ENCODE results near the gene RENBP.

Gene RENBP

DNA sequence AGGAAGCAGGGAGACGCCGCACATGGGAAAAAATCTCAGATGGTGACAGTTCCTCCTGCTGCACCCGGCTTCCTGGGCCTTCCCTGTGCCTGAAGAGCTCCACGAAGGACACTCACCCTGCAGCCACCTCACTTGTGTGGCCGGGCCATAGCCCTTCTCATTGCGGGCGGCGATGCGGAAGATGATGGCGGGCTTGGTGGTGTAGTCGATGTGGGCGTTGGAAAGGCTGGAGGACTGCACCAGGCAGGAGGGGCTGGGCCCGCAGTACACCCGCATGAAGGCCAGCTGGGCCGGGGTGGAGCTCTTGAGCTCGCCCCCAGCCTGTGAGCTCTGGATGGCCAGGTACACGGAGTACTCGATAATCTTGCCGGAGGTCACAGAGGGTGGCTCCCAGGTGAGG, 5.7 kb upstream of the RENBP start:
- Histone ChIP-seq H3K4me2 (ENCODE audit: low read depth, low read length, poor library complexity, severe bottlenecking) (no peak overlapping the region), H3K4me1 (ENCODE audit: insufficient read depth, low read length, poor library complexity, severe bottlenecking) (no peaks in the 10 kb centered on the region)
- no peak for TF ChIP-seq EZH2phosphoT487 (IDR thresholded peaks at IDR 0.05; ENCODE audit: borderline replicate concordance)
- TF ChIP-seq, protein P1, sequence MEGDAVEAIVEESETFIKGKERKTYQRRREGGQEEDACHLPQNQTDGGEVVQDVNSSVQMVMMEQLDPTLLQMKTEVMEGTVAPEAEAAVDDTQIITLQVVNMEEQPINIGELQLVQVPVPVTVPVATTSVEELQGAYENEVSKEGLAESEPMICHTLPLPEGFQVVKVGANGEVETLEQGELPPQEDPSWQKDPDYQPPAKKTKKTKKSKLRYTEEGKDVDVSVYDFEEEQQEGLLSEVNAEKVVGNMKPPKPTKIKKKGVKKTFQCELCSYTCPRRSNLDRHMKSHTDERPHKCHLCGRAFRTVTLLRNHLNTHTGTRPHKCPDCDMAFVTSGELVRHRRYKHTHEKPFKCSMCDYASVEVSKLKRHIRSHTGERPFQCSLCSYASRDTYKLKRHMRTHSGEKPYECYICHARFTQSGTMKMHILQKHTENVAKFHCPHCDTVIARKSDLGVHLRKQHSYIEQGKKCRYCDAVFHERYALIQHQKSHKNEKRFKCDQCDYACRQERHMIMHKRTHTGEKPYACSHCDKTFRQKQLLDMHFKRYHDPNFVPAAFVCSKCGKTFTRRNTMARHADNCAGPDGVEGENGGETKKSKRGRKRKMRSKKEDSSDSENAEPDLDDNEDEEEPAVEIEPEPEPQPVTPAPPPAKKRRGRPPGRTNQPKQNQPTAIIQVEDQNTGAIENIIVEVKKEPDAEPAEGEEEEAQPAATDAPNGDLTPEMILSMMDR (conservative IDR thresholded peaks at IDR 0.05; ENCODE audit: low read length), result no peak

DNA sequence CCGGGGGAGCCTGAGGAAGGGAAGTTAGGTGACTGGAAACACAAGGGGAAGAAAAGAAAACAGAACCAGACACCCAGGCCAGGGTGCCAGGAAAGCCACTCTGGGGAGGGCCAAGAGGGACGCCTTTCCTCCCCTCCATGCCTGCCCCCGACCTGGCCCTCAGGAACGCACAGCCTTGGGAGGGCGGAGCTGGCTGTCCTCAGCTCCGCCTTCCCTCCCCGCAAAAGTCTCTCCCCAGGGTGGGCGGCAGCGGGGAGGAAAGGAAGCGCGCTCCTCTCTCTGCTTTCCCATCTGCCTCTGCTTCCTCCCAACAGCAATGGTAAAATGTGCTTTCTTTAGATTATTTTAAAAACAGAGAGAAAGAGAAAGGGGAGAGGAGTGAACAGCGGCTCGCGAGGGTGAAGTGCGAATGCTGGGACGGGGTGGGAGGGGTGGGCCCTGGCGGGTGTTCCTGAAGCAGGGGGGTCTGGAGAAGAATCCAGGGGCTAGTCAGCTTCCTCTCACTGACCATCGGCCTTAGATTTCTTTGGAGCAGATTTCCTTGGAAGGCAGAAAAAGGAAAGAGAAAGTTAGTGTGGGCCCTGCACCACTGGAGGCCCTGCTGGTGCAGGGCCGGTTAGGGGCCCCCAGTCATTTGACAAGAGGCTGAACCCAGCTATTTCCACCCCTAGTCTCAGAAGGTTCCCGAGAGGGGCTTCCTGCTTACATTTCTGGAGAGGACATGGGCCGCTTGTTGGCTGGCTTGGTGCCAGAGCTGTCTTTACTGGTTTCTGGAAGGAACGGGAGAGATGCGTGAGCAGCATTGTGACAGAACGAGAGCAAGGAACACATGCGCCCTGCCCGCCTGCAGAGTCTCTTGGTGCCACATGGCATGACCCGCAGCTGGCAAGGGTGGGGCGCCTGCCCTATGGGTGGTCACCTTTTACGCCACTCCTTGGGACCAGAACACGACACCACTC, 4.7 kb upstream of the RENBP start:
- Histone ChIP-seq H3K36me3 (ENCODE audit: insufficient read depth, low read length) (peaks cover 58% of the 10 kb centered on the region; the same call in 1 of the 2 replicates), H3F3A (ENCODE audit: low read depth) (no peaks in the 10 kb centered on the region), H3K27me3 (ENCODE audit: insufficient read depth, low read length, poor library complexity, severe bottlenecking) (no peaks in the 10 kb centered on the region), H3K9me3 (ENCODE audit: insufficient read depth, low read depth, low read length) (no peaks in the 10 kb centered on the region), H3K9ac (ENCODE audit: low read depth, low read length, poor library complexity, severe bottlenecking) (no peak overlapping the region), H4K20me1 (ENCODE audit: insufficient read depth, low read length, poor library complexity, severe bottlenecking) (peaks cover 5% of the 10 kb centered on the region), H3K9me2 (replicated peaks; ENCODE audit: low read depth, low read length) (no peaks in the 10 kb centered on the region), H3K4me2 (ENCODE audit: low read depth, low read length, poor library complexity, severe bottlenecking) (no peak overlapping the region), H3K4me3 (ENCODE audit: low read length, poor library complexity, severe bottlenecking) (no peak overlapping the region), H3K79me2 (ENCODE audit: insufficient read depth, low read length) (no peaks in the 10 kb centered on the region), H3K4me1 (ENCODE audit: insufficient read depth, low read length, poor library complexity, severe bottlenecking) (no peaks in the 10 kb centered on the region), H2AFZ (ENCODE audit: low read length) (no peak overlapping the region)
- TF ChIP-seq, protein P1 (conservative IDR thresholded peaks at IDR 0.05; ENCODE audit: low read length), result no peak
- TF ChIP-seq EZH2phosphoT487 (IDR thresholded peaks at IDR 0.05; ENCODE audit: borderline replicate concordance), result no peak

More for the DNA sequence above, 5.7 kb upstream of the RENBP start:
- H2AFZ ChIP-seq (ENCODE audit: low read length), result no peak overlapping the region
- H3K79me2 ChIP-seq (ENCODE audit: insufficient read depth, low read length), result no peaks in the 10 kb centered on the region
- H3K4me3 ChIP-seq (ENCODE audit: low read length, poor library complexity, severe bottlenecking), result no peak overlapping the region
- no peaks in the 10 kb centered on the region for H3K9me2 ChIP-seq (replicated peaks; ENCODE audit: low read depth, low read length)
- peaks cover 68% of the 10 kb centered on the region; the same call in 1 of the 2 replicates for H3K36me3 ChIP-seq (ENCODE audit: insufficient read depth, low read length)
- H3K27me3 ChIP-seq (ENCODE audit: insufficient read depth, low read length, poor library complexity, severe bottlenecking), result no peaks in the 10 kb centered on the region
- H3K9ac ChIP-seq (ENCODE audit: low read depth, low read length, poor library complexity, severe bottlenecking), result no peak overlapping the region
- H4K20me1 ChIP-seq (ENCODE audit: insufficient read depth, low read length, poor library complexity, severe bottlenecking), result peaks cover 5% of the 10 kb centered on the region
- no peaks in the 10 kb centered on the region for H3K9me3 ChIP-seq (ENCODE audit: insufficient read depth, low read depth, low read length)
- H3F3A ChIP-seq (ENCODE audit: low read depth), result no peaks in the 10 kb centered on the region

DNA sequence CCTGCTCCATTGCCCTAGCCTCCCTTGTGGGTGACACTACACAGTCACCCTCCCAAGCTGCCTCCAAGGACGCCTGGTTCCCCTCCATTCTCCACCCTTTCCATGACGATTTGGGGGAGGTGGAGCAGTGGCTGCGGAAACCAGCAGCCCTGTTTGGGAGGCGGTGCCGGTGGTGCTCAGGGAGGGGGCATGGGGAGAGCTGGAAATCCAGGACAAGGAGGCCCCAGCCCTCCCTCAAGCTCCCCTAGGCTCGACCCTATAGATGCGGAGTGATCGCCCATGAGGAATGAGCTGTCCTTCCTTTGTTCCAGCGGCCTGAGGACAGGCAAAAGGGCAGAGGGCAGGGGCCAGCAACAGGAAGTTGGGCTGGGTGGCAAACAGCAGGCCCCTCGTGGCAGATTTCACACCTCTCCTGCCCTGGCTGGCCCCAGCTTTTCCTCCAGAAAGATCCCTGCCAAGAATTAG, 3.6 kb upstream of the RENBP start:
- no peak overlapping the region for H3K9ac ChIP-seq (ENCODE audit: low read depth, low read length, poor library complexity, severe bottlenecking)
- no peaks in the 10 kb centered on the region for H3K27me3 ChIP-seq (ENCODE audit: insufficient read depth, low read length, poor library complexity, severe bottlenecking)
- H3K36me3 ChIP-seq (ENCODE audit: insufficient read depth, low read length), result peaks cover 47% of the 10 kb centered on the region; the same call in 1 of the 2 replicates
- no peaks in the 10 kb centered on the region for H3K9me2 ChIP-seq (replicated peaks; ENCODE audit: low read depth, low read length)
- no peak overlapping the region for H3K4me2 ChIP-seq (ENCODE audit: low read depth, low read length, poor library complexity, severe bottlenecking)
- no peak overlapping the region for H2AFZ ChIP-seq (ENCODE audit: low read length)
- no peak overlapping the region for H3K4me3 ChIP-seq (ENCODE audit: low read length, poor library complexity, severe bottlenecking)
- H3K9me3 ChIP-seq (ENCODE audit: insufficient read depth, low read depth, low read length), result no peaks in the 10 kb centered on the region
- H3K4me1 ChIP-seq (ENCODE audit: insufficient read depth, low read length, poor library complexity, severe bottlenecking), result no peaks in the 10 kb centered on the region
- TF ChIP-seq, protein P1 (conservative IDR thresholded peaks at IDR 0.05; ENCODE audit: low read length), result no peak
- no peak for TF ChIP-seq EZH2phosphoT487 (IDR thresholded peaks at IDR 0.05; ENCODE audit: borderline replicate concordance)
- H3K79me2 ChIP-seq (ENCODE audit: insufficient read depth, low read length), result no peaks in the 10 kb centered on the region
- H3F3A ChIP-seq (ENCODE audit: low read depth), result no peaks in the 10 kb centered on the region
- H4K20me1 ChIP-seq (ENCODE audit: insufficient read depth, low read length, poor library complexity, severe bottlenecking), result peaks cover 2% of the 10 kb centered on the region
